Trophoblast cell (in vitro differentiated cells and primary cell): ENCODE data around the gene TTC32.
A peak's percentile ranks its signal among the peaks of the same experiment; 100 is the strongest.

Source experiments
- DNase-seq, 2 donors: peaks; one replicate each; pipeline ENCODE4 v3.0.0-alpha.2; 2016
- H2AFZ ChIP-seq: 2 replicates; pipeline ENCODE4 v1.6.1; 2013; ENCODE audit warnings: low read length, moderate library complexity, mild to moderate bottlenecking; ENCODE audit not compliant: insufficient read depth, poor library complexity
- H2AK5ac ChIP-seq: 2 replicates; pipeline ENCODE4 v1.6.1; 2013; ENCODE audit warnings: mild to moderate bottlenecking, low read length
- H2BK120ac ChIP-seq: 2 replicates; pipeline ENCODE4 v1.6.1; 2013; ENCODE audit warnings: low read length, mild to moderate bottlenecking, moderate library complexity; ENCODE audit not compliant: insufficient read depth, poor library complexity
- H2BK12ac ChIP-seq: 2 replicates; pipeline ENCODE4 v1.6.1; 2013; ENCODE audit warnings: mild to moderate bottlenecking, low read length, moderate library complexity
- H2BK5ac ChIP-seq: 2 replicates; pipeline ENCODE4 v1.6.1; 2013; ENCODE audit warnings: low read length, low read depth, moderate library complexity, mild to moderate bottlenecking; ENCODE audit not compliant: poor library complexity
- H3K14ac ChIP-seq: 2 replicates; pipeline ENCODE4 v1.6.1; 2013; ENCODE audit warnings: mild to moderate bottlenecking, low read length
- H3K18ac ChIP-seq: 2 replicates; pipeline ENCODE4 v1.6.1; 2013; ENCODE audit warnings: mild to moderate bottlenecking, low read length
- H3K23ac ChIP-seq: 2 replicates; pipeline ENCODE4 v1.6.1; 2013; ENCODE audit warnings: low read length
- H3K27ac ChIP-seq: 2 replicates; pipeline ENCODE4 v1.5.1; 2013; ENCODE audit warnings: low read depth, mild to moderate bottlenecking, inconsistent platforms, low read length, moderate library complexity
- H3K27me3 ChIP-seq: 2 replicates; pipeline ENCODE4 v1.6.1; 2013; ENCODE audit warnings: inconsistent platforms, mild to moderate bottlenecking, low read length, moderate library complexity; ENCODE audit not compliant: insufficient read depth
- H3K36me3 ChIP-seq, 2 experiments: 1 replicate in 1 of 2; 2 replicates in 1 of 2; pipeline ENCODE4 v1.6.1; 2013; ENCODE audit warnings: low read length in 2 of 2, mild to moderate bottlenecking in 2 of 2, moderate library complexity in 1 of 2; ENCODE audit not compliant: insufficient read depth in 2 of 2, control insufficient read depth in 1 of 2
- H3K4ac ChIP-seq: 2 replicates; pipeline ENCODE4 v1.6.1; 2013; ENCODE audit warnings: low read depth, mild to moderate bottlenecking, low read length, moderate library complexity
- H3K4me1 ChIP-seq, 2 experiments: 1 replicate in 1 of 2; 2 replicates in 1 of 2; pipeline ENCODE4 v1.6.1; 2013; ENCODE audit warnings: low read length in 2 of 2, mild to moderate bottlenecking in 2 of 2, moderate library complexity in 1 of 2; ENCODE audit not compliant: insufficient read depth in 2 of 2, control insufficient read depth in 1 of 2
- H3K4me2 ChIP-seq: 2 replicates; pipeline ENCODE4 v1.6.1; 2013; ENCODE audit warnings: inconsistent platforms, mild to moderate bottlenecking, low read length, moderate library complexity
- H3K4me3 ChIP-seq: 2 replicates; pipeline ENCODE4 v1.5.1; 2013; ENCODE audit warnings: mild to moderate bottlenecking, low read depth, low read length, inconsistent platforms
- H3K79me1 ChIP-seq: one replicate; pipeline ENCODE4 v1.6.1; 2013; ENCODE audit warnings: low read length
- H3K79me2 ChIP-seq: 2 replicates; pipeline ENCODE4 v1.6.1; 2013; ENCODE audit warnings: low read length, mild to moderate bottlenecking; ENCODE audit not compliant: control insufficient read depth, insufficient read depth, poor library complexity
- H3K9ac ChIP-seq: 2 replicates; pipeline ENCODE4 v1.6.1; 2013; ENCODE audit warnings: mild to moderate bottlenecking, low read length
- H3K9me3 ChIP-seq: 2 replicates; pipeline ENCODE4 v1.6.1; 2013; ENCODE audit warnings: low read depth, mild to moderate bottlenecking, control low read depth, inconsistent platforms, low read length; ENCODE audit not compliant: insufficient read depth
- H4K12ac ChIP-seq: 2 replicates; pipeline ENCODE4 v1.6.1; 2013; ENCODE audit warnings: low read depth, mild to moderate bottlenecking, low read length, moderate library complexity
- H4K8ac ChIP-seq: 2 replicates; pipeline ENCODE4 v1.6.1; 2013; ENCODE audit warnings: low read depth, mild to moderate bottlenecking, low read length, moderate library complexity
- H4K91ac ChIP-seq: one replicate; pipeline ENCODE4 v1.6.1; 2013; ENCODE audit warnings: low read depth, mild to moderate bottlenecking, low read length, moderate library complexity
- WGBS: extraction: QIAGEN DNeasy Blood & Tissue Kit; methylation state at CpG from one replicate; pipeline ENCODE4 v1.1.7; 2013; ENCODE audit warnings: missing lambda C conversion rate; ENCODE audit not compliant: insufficient read length, insufficient coverage; ENCODE audit errors: extremely low coverage; 5-methylcytosine and 5-hydroxymethylcytosine counted together

TTC32 gene

DNA sequence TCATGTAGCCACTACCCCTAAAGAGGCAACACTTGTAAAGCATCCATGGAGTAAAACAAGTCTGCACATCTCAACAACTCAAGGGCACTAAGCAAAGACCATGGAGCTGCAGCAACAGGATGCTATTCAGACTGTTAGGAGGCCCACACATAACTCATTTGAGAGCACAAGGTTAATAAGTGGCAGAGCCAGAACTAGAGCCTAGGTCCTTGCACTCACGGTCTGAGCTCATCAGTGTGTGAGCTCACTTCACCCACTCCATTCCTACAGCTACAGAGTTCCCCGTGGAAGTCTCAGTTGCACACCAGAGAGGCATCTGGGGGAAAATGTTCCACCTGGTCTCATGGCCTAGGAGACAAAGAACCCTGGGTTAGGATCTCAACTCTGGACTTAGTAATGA lies 35.0 kb downstream of the TTC32 start:
- no peak for DNase-seq
- Histone ChIP-seq H3K14ac (no peak overlapping the region), H3K18ac (no peak overlapping the region), H4K8ac (no peak overlapping the region), H3K27ac (no peak overlapping the region), H3K9ac (no peak overlapping the region), H2BK12ac (no peak overlapping the region), H3K79me1 (peaks cover 2% of the 10 kb centered on the region), H3K9me3 (peaks cover 2% of the 10 kb centered on the region), H2AFZ (no peak overlapping the region), H3K4me1 (peaks cover 3 to 4% of the 10 kb centered on the region in 2 experiments), H2BK5ac (no peak overlapping the region), H4K12ac (no peak overlapping the region), H3K27me3 (peaks cover 13% of the 10 kb centered on the region), H2AK5ac (no peak overlapping the region), H3K36me3 (no peaks in the 10 kb centered on the region), H3K4me2 (no peak overlapping the region), H3K4me3 (no peak overlapping the region), H3K4ac (no peak overlapping the region), H3K79me2 (peaks cover 2% of the 10 kb centered on the region), H3K23ac (no peak overlapping the region), H2BK120ac (no peak overlapping the region), H4K91ac (no peak overlapping the region)
- no CpG with 5 or more reads among the region's 2 CpGs for WGBS

GRCh38 chr2:19865151-19865550 lies 36.6 kb downstream of the TTC32 start:
- Histone ChIP-seq H3K4me1 (peaks cover 3 to 4% of the 10 kb centered on the region in 2 experiments), H2BK12ac (no peak overlapping the region), H3K9ac (no peak overlapping the region), H3K79me2 (peaks cover 2% of the 10 kb centered on the region), H3K4me3 (no peak overlapping the region), H3K4ac (no peak overlapping the region), H3K27ac (no peak overlapping the region), H3K4me2 (no peak overlapping the region), H3K36me3 (no peaks in the 10 kb centered on the region), H4K12ac (no peak overlapping the region), H3K14ac (no peak overlapping the region), H3K23ac (no peak overlapping the region), H4K91ac (no peak overlapping the region), H3K18ac (no peak overlapping the region), H3K79me1 (peaks cover 2% of the 10 kb centered on the region), H2BK5ac (no peak overlapping the region), H4K8ac (no peak overlapping the region), H3K27me3 (peaks cover 12% of the 10 kb centered on the region), H3K9me3 (peaks cover 2% of the 10 kb centered on the region), H2AK5ac (no peak overlapping the region), H2AFZ (no peak overlapping the region), H2BK120ac (no peak overlapping the region)
- WGBS, result no CpG with 5 or more reads among the region's 2 CpGs
- no peak for DNase-seq

DNA sequence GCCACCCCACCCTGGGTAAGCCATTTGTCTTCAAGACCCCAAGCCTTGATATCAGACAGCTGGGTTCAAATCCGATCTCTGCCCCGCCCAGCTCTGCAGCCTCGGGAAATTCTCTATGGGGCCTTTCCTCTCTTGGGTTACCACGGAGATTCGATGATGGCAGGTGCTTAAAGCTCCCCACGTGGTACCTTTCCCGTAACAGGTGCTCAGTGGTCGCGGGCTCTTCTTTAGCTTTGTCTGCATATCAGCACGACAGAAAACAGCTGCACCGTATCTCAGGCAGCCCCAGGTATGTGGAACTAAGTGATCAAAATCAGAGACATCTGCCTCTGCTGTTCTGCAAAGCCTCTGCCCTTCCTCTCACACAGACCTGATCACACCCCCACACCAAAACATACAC lies 37.4 kb downstream of the TTC32 start:
- Histone ChIP-seq H3K27ac (no peak overlapping the region), H3K4me1 (peaks cover 3 to 4% of the 10 kb centered on the region in 2 experiments), H4K8ac (no peak overlapping the region), H3K36me3 (no peaks in the 10 kb centered on the region), H3K14ac (no peak overlapping the region), H2BK12ac (no peak overlapping the region), H3K9me3 (peaks cover 2% of the 10 kb centered on the region), H3K4me3 (no peak overlapping the region), H3K4ac (no peak overlapping the region), H3K9ac (no peak overlapping the region), H3K23ac (no peak overlapping the region), H2AK5ac (no peak overlapping the region), H2BK120ac (no peak overlapping the region), H3K27me3 (peaks cover 9% of the 10 kb centered on the region), H2AFZ (no peak overlapping the region), H4K12ac (no peak overlapping the region), H3K18ac (no peak overlapping the region), H4K91ac (no peak overlapping the region), H2BK5ac (no peak overlapping the region), H3K79me1 (peaks cover 2% of the 10 kb centered on the region), H3K79me2 (peaks cover 2% of the 10 kb centered on the region), H3K4me2 (no peak overlapping the region)
- no peak for DNase-seq
- WGBS, result no CpG with 5 or more reads among the region's 11 CpGs

- Histone ChIP-seq H3K4me3 (no peak overlapping the region), H4K8ac (peak overlapping the region; percentile 64), H3K27me3 (peaks cover 2% of the 10 kb centered on the region), H4K12ac (no peak overlapping the region), H2BK12ac (no peak overlapping the region), H3K14ac (no peak overlapping the region), H3K27ac (no peak overlapping the region), H3K36me3 (no peaks in the 10 kb centered on the region), H3K9ac (no peak overlapping the region), H2AFZ (peak overlapping the region; percentile 47), H3K4me2 (peak overlapping the region; percentile 50), H3K23ac (no peak overlapping the region), H3K79me1 (peaks cover 2% of the 10 kb centered on the region), H3K4ac (no peak overlapping the region), H2BK120ac (no peak overlapping the region), H4K91ac (peak overlapping the region; percentile 7), H2BK5ac (peak overlapping the region; percentile 4), H2AK5ac (no peak overlapping the region), H3K4me1 (peaks cover 3 to 6% of the 10 kb centered on the region in 2 experiments), H3K79me2 (no peaks in the 10 kb centered on the region), H3K9me3 (no peaks in the 10 kb centered on the region), H3K18ac (no peak overlapping the region)
- WGBS, result no CpG with 5 or more reads among the region's 33 CpGs
- DNase-seq, result peak; percentile 43 to 75
Observed at GRCh38 chr2:19863303-19864041, 38.3 kb downstream of the TTC32 start.
